Measurements from ENCODE around the gene RFPL4A.

- TF ChIP-seq SMC3 (IDR thresholded peaks at IDR 0.05; ENCODE audit: borderline replicate concordance, low read length) (no peak), HCFC1 (IDR thresholded peaks at IDR 0.05; ENCODE audit: low read length) (no peak), TCF12 (IDR thresholded peaks at IDR 0.05; ENCODE audit: low read depth, low read length) (no peak), POLR2AphosphoS5 (IDR thresholded peaks at IDR 0.05; ENCODE audit: low read length) (no peak), ESRRA (IDR thresholded peaks at IDR 0.05; ENCODE audit: low read length) (no peak), SIX5 (IDR thresholded peaks at IDR 0.05; ENCODE audit: low read depth, low read length, severe bottlenecking) (no peak)
- TF ChIP-seq, protein P1, sequence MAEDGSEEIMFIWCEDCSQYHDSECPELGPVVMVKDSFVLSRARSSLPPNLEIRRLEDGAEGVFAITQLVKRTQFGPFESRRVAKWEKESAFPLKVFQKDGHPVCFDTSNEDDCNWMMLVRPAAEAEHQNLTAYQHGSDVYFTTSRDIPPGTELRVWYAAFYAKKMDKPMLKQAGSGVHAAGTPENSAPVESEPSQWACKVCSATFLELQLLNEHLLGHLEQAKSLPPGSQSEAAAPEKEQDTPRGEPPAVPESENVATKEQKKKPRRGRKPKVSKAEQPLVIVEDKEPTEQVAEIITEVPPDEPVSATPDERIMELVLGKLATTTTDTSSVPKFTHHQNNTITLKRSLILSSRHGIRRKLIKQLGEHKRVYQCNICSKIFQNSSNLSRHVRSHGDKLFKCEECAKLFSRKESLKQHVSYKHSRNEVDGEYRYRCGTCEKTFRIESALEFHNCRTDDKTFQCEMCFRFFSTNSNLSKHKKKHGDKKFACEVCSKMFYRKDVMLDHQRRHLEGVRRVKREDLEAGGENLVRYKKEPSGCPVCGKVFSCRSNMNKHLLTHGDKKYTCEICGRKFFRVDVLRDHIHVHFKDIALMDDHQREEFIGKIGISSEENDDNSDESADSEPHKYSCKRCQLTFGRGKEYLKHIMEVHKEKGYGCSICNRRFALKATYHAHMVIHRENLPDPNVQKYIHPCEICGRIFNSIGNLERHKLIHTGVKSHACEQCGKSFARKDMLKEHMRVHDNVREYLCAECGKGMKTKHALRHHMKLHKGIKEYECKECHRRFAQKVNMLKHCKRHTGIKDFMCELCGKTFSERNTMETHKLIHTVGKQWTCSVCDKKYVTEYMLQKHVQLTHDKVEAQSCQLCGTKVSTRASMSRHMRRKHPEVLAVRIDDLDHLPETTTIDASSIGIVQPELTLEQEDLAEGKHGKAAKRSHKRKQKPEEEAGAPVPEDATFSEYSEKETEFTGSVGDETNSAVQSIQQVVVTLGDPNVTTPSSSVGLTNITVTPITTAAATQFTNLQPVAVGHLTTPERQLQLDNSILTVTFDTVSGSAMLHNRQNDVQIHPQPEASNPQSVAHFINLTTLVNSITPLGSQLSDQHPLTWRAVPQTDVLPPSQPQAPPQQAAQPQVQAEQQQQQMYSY (CRISPR knock-in tag; IDR thresholded peaks at IDR 0.05): no peak
Observed at GRCh38 chr19:55766466-55766865, 7.6 kb downstream of the RFPL4A start.

Measured in GM12878 (cell line).